GM12891 (cell line): ENCODE results near the gene EML5.

ENCODE experiments used
- PAX5 ChIP-seq: IDR thresholded peaks from 2 replicates; pipeline ENCODE4 v1.6.1; 2011; ENCODE audit warnings: low read length, moderate library complexity, mild to moderate bottlenecking; ENCODE audit not compliant: insufficient read depth, severe bottlenecking
- POLR2A ChIP-seq: IDR thresholded peaks from 2 replicates; pipeline ENCODE4 v1.6.1; 2011; ENCODE audit warnings: low read depth, low read length, control low read depth
- POLR2AphosphoS5 ChIP-seq: IDR thresholded peaks from 2 replicates; pipeline ENCODE4 v1.6.1; 2011; ENCODE audit warnings: low read depth, low read length, control low read depth
- TAF1 ChIP-seq: IDR thresholded peaks from 2 replicates; pipeline ENCODE4 v1.6.1; 2011; ENCODE audit warnings: low read depth, low read length, control low read depth

DNA sequence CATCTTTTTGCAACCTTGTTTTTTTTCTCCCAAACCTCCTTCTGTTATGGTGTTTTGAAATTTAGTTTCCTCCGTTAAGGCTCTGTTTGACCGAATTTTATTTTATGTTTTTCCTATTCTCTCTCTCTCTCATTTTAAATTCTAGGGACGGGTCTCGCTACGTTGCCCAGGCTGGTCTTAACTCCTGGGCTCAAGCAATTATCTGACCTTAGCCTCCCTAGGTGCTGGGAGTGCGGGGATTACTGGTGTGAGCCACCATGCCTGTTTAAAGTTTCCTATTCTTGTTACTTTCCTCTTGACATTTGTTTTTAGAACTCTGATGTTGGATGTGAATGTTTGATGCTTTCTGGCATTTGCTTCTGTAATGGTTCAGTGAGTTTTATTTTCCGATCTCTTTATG, 228.9 kb downstream of the EML5 start:
- TF ChIP-seq POLR2A: no peak
- no peak for TF ChIP-seq POLR2AphosphoS5
- no peak for TF ChIP-seq TAF1
- no peak for TF ChIP-seq PAX5
